ENCODE results near the gene KATNAL2.
A peak's percentile ranks its signal among the peaks of the same experiment; 100 is the strongest.
"Not testable (repeated sequence)": the region's sequence is repeated elsewhere in the genome, so short reads cannot be mapped to it uniquely, and the experiment has no call there.

Gene KATNAL2

GRCh38 chr18:47034591-47034990 lies 117.2 kb downstream of the KATNAL2 start:
- FAIRE-seq: not testable (repeated sequence)

- no peak for FAIRE-seq
These were observed 117.8 kb downstream of the KATNAL2 start, which contains the start of gene ELOA2 for GRCh38 chr18:47035156-47035671. TSS of gene ELOA2 (minus strand) at chr18:47035621. CDS start at chr18:47035264, 357 bp downstream.

DNA sequence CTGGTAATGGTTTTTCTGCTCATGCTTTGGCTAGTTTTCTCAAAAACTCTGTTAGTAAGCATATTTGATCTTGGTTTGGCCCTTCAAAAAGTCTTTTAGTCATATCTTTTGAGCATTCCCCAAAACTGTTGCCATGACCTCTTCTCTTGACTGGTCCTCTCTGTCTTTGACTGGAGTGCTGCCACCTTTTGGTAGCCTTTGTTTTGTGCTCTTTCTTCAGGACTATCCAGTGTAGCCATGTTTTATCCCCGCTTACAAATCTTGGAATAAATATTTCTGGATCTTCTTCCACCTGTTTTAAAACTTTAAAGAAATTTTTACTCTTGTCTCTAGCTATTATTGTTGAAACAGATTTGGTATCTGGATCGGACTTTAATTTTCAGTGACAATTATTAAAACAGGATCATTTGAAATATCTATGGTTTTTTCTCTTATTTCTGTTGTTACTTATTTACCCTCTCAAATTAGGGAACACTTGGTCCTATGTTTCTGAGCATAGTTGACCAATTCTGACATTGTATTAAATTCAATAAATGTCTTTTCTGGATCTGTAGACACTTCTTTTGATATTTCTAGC lies 119.0 kb downstream of the KATNAL2 start:
- no peak for FAIRE-seq

DNA sequence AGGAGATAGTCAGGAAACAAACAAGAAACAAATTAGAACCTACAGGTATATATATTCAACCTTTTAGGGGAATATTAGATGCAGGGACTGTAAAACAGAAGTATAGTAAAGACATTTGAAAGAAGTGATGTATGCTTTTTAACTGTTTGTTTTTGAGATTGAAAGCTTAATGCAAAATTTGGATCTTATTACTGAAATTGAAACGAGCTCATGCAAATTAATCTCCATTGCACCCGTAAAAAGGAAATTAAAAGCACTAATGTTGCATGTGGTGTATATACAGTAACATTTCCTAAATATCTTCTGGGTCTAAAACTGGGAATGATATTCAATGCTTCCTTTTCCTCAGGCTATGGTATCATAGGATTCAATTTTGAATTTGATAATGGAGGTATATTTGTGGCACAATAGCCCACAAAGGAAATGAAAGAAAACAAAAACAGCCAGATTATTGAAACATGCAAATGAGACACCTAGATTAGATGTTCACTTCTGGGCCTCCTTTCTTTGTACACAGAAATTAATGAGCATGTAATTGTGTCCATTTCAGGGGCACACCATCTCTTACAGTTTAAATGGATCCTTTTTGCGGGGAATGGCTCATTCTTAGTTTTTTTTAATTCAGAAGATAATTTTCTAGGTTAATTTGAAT lies 119.7 kb downstream of the KATNAL2 start:
- FAIRE-seq: no peak

DNA sequence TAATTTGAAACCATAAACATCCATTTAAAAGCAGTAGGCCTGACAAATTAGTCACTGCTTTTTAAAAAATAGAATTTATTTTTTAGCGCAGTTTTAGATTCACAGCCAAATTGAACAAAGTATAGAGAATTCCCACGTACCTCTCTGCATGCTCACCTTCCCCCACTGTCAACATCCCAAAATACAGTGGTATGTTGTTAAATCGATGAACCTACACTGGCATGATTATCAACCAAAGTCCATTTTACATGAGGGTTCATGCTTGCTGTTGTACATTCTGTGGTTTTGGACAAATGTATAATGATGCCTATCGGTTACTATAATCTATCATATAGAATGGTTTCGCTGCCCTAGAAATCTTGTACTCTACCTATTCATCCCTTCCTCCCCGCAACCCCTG lies 123.6 kb downstream of the KATNAL2 start:
- FAIRE-seq: no peak

DNA sequence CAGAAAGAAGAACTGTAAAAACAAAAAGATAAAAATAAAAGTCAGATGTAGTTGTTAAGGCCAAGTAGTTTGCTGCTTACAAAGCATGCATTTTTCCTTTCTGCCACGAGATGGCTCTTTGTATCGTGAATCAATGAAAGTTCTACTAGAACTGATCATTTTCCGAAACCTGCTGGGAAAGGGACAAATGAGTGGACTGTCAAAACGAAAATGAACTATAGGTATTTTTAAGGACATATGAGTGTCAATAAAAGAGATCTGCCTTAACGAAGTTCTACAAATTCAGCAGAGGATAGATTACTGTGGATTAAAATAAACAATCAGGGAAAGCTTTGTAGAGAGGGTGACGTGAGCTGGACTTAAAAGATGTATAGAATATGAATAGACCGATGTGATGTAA lies 133.1 kb downstream of the KATNAL2 start:
- peak; percentile 97 for FAIRE-seq

- no peak for FAIRE-seq
These were observed 137.0 kb downstream of the KATNAL2 start for GRCh38 chr18:47054369-47054768.

DNA sequence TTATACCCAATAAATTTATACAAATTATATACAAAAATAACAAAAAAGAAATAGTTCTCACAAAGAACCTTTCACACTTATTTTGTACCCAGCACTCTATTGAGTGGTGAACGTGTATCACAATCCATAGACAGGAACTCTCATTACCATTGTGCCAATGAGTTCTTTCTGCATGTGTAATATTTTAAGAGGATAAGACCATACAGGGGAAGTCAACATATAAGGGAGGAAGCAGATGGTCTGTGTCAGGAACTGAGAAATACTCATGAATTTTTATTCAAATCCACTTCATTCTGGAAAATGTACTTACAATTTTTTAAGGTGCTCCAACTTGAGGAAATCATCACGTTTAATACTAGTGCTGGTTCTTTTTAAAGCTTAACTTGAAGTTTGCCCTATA lies 145.1 kb downstream of the KATNAL2 start:
- FAIRE-seq: no peak

GRCh38 chr18:47063096-47063495 lies 145.7 kb downstream of the KATNAL2 start:
- no peak for FAIRE-seq

DNA sequence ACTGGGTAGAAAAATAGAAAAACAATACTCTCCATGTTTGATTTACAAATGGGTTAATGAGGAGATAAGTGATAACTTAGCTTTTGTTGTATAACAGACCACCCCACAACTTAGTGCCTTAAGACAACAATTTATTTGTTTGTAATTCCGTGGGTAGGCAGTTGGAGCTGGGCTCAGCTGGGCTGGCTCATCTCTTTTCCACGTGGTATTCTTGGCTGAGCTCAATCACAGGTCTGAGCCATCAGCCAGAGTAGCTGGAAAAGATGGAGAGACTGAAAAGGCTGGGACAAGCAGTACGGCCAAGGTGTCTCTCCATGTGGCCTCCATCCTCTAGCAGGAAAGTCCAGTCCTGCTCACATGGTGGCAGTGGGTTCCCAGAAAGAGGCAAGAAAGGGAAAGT lies 150.2 kb downstream of the KATNAL2 start:
- no peak for FAIRE-seq

DNA sequence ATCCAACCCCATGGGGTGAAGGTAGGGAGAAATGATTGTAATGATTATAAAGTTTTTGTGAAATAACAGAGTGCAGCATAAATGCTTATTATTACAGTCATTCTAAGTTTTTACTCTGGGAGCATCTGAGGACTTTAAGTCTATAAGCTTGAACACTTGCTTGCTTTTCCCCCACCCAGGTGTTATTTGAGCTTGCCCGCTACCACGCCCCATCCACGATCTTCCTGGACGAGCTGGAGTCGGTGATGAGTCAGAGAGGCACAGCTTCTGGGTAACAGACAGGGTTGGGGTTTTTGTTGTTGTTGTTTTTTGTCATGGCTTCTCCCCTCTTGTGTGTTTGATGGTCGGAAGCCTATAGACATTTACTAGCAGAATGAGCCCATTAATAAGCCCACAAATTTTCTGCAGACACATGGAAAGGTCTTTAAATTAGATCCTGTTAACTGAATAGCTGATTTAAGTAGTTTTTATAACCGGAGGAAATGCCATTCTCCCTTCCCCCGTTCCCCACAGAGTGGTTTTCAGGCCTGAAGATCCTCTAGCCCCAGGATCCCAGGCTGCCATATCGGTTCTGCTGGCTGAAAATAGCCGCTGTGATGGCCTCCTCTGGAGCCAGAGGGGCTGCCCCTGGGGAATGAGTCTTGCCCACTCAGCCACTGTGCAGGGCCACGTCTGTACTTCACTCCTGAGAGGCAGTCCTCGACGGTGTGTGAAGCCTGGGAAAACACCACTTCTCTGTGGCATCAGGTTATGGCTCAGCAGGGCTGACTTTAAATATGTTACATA lies 157.9 kb downstream of the KATNAL2 start:
- FAIRE-seq: no peak

GRCh38 chr18:47077111-47077510 lies 159.7 kb downstream of the KATNAL2 start:
- no peak for FAIRE-seq

GRCh38 chr18:47080872-47081271 lies 163.5 kb downstream of the KATNAL2 start:
- no peak for FAIRE-seq

- FAIRE-seq: no peak
These were observed 164.2 kb downstream of the KATNAL2 start for GRCh38 chr18:47081578-47081977.

- no peak for FAIRE-seq
These were observed 170.3 kb downstream of the KATNAL2 start for GRCh38 chr18:47087676-47088075.

DNA sequence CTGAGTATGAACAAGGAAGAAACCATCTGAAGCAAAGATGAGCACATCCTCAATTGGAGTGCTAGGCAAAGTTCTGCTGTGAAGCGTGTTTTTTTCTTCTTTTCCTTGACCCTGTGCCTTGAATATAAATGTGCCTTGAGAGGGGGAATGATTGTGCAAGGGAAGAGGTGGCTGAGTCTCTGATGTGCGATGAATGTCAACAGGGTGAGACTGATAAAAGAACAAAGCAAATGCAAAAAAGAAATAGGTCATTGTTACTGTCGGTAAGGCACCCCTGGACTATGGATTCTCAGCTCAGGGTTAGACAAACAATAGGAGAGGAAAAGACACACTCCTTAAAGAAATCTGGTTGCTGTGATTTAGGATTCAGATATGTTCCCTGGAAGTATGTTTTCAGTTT lies 178.4 kb downstream of the KATNAL2 start:
- no peak for FAIRE-seq

DNA sequence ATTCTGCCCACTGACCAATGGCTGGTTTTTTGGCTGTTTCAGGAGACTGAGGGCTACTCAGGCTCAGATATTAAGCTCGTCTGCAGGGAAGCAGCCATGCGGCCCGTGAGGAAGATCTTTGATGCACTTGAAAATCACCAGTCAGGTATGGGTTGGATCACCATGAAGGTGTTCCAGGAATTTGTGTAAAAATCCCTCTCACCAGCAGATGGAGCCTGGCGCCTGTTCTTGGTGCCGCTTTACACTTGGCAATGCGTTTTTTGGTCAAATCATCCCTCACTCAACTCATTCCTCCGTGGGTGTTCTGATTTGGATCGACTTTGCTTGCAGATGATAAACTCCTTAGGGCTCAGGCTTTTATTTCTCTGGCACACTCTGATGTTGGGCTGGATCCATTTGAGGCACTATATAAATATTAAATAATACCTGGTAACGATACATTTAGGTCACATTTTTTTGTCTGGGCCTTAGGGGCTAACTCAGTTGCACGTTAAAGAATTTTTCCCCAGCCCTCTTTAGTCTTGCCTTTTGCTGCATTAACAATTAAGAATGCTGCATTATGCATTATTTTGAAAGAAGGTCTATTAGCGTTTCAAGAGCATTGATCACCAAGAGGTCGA lies 182.9 kb downstream of the KATNAL2 start:
- FAIRE-seq: peak; percentile 17

DNA sequence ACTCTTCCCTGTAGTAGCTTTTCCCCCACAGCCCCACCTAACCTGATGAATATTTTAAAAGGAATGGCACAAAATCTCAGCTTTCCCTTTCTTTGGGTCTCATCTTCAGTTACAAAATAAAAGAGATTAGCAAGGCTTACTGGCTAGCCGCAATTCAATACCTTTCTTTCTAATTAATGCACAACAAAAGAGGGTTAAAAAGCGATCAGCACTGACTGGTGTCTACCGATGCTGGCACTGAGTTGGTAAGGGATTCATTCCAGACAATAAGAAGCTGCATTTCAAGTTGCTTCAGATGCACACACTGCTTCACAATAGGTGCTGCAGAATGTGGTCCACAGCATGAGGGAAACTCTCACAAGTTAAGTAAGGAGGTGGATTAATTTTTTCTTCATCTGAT lies 191.0 kb downstream of the KATNAL2 start:
- no peak for FAIRE-seq

DNA sequence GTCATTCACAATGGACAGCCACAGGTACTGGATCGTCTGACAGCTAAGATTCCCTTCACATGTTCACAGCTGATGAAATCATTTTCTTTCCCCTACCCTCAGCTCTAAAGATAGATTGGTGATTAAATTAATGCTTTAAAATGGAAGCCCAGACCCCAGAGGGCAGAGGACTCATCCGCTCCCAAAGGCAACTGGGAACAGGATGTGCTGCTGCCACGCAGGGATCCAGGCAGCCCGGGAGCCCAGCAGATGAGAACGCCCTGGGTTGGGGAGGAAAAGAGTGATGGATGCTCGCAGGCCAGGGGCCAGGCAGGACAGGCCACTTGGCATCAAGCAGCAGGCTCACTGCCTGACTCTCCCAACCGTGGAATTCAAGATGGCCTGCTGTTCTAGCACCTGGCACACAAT lies 191.6 kb downstream of the KATNAL2 start:
- no peak for FAIRE-seq

DNA sequence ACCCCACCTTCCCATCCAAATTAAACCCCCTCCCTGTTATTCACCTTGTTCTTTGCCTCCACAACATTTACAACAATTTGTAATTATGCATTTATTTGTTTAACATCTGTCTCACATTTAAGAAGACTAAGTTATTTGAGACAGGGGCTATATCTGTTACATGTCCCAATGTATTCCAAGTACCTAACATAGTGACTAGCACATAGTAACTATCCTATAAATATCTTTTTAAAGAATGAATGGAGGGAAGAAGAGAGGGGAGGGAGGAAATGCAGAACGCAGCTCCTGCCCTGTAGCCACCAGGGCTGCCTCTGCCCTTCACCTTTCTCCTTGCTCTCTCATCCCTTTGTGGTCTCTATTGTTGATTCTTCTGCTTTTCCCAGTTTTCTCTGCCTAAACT lies 192.3 kb downstream of the KATNAL2 start:
- no peak for FAIRE-seq

GRCh38 chr18:47110492-47111274 lies 193.3 kb downstream of the KATNAL2 start:
- FAIRE-seq: no peak

GRCh38 chr18:47113796-47114540 lies 196.6 kb downstream of the KATNAL2 start:
- FAIRE-seq: no peak
